ENCODE measurements around the gene SLC2A5.

Gene SLC2A5, protein sequence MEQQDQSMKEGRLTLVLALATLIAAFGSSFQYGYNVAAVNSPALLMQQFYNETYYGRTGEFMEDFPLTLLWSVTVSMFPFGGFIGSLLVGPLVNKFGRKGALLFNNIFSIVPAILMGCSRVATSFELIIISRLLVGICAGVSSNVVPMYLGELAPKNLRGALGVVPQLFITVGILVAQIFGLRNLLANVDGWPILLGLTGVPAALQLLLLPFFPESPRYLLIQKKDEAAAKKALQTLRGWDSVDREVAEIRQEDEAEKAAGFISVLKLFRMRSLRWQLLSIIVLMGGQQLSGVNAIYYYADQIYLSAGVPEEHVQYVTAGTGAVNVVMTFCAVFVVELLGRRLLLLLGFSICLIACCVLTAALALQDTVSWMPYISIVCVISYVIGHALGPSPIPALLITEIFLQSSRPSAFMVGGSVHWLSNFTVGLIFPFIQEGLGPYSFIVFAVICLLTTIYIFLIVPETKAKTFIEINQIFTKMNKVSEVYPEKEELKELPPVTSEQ
- total RNA-seq = 14.3 to 188 (median 40.4) reads per million in 18 experiments

- DNase-seq = peak; percentile 90 to 93
Observed at GRCh38 chr1:9069326-9070100, at the start of gene SLC2A5. Gene SLC2A5, minus strand, starts transcription at chr1:9069635. Its CDS starts 99 bp downstream, at chr1:9069536.

GRCh38 chr1:9118186-9118585 lies 48.8 kb upstream of the SLC2A5 start:
- DNase-seq = no peak

GRCh38 chr1:9115351-9116205 lies 46.1 kb upstream of the SLC2A5 start:
- DNase-seq = peak in 1 of 2 donors; percentile 4

DNA sequence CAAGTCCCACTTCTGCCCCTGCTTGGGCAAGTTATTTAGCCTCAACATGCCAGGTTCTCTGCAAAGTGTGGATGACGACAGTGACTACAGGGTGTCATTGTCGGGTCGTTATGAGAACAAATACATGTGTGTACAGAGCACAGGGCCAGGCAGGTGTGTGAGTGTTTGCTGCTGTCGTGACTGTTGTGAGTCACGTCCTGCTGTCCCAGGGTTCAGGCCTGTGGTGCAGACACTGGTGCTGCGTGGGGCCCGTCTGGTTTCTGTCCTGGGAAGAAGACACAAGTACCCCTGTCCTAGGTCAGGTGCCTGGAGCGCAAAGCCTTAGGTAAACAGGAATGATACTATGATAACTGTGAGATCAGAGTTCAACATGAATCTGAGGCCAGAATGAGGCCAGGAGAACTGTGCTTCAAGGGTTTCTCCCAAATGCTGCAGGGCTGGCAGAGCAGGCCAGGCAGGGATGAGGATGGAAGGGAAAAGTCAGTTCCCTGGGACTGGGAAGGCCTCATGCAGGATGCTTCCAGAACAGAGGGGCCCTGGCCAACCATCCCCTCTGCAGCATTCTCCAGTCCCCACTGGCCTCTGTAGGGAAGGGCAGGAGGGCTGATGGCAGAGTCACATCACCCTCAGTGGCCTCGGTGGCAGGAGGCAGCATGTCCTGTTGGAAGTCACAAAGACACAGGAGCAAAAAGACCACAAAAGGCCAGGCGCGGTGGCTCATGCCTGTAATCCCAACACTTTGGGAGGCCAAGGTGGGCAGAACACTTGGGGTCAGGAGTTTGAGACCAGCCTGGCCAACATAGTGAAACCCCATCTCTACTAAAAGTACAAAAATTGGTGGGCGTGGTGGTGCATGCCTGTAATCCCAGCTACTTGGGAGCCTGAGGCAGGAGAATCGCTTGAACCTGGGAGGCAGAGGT lies 43.8 kb upstream of the SLC2A5 start:
- no peak for DNase-seq

- no peak for DNase-seq
Observed at GRCh38 chr1:9111957-9112356, 42.5 kb upstream of the SLC2A5 start.

DNA sequence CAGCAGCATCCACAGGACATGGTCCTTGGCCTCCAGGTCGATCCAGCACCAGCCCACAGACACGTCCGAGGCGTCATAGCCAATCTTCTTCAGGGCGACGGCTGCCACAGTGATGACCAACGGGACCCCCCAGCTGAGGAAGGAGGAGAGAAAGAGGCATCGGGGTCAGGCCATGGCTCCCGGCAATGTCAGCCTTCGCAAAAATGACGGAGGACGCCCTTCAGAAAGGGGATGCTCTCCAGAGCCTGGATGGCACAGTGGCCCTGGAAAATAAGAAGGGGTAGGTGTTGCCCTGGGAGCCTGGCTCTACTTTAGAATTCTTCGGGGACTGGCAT lies 41.9 kb upstream of the SLC2A5 start:
- no peak for DNase-seq

- peak; percentile 74 to 84 for DNase-seq
Observed at GRCh38 chr1:9110669-9111356, 41.4 kb upstream of the SLC2A5 start.

DNA sequence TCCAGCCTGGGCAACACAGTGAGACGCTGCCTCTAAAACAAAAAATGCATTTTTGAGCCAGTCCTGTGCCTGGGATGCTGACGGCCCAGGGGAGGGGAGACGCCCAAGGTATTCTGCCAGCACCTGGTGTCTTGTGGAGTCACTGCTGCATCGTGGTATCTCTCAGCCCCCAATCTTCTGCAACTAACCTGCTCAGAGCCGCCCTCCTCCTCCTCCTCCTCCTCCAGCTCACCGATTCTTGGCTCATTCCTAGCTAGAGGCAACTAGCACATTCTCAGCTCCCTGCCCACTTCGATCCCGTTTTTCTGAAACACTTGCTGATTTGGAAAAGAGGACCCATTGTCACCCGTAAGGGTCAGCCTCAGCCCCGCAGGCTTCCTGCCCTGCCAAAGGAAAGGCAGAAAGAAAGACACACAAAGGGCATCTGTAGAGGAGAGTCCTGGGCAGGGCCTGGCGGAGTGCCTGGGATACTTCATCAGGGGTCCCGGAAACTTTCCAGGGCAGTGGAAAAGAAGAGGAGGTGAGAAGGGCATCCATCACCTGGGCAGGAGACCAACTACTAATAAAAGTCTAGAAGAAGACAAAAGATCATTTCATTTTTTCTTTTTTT lies 38.7 kb upstream of the SLC2A5 start:
- no peak for DNase-seq

DNA sequence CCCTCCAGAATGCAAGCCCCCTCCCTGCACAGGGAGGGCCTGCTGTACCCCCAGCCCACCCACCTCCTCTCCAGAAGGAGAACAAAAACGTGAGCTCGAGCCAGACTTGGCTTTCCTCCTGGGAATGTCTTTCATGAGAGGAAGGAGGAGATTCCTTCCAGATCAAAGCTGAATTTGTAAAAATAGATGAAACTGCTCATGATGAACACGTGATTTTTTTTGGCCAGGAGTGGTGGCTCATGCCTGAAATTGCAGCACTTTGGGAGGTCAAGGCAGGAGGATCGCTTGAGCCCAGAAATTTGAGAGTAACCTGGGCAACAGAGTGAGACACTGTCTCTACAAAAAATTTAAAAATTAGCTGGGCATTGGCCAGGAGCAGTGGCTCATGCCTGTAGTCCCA lies 37.7 kb upstream of the SLC2A5 start:
- DNase-seq = no peak

DNA sequence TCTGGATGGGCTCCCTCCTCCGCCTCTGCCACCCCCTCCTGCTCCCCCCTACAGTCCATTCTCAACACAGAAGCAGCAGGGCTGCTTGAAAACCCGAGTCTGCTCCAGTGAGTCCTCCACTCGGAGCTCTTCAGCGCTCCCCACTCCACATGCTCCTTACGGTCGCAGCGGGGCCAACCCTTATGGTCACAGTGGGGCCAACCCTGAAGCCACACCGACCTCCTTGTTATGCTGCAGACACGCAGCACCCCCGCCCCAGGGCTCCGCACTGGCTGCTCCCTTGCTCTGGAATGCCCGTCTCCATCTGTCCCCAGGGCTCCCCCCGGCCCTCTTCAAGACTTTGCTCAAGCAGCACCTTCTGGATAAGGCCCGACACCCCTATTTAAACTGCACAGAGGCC lies 36.9 kb upstream of the SLC2A5 start:
- DNase-seq = no peak

GRCh38 chr1:9105336-9105867 lies 36.0 kb upstream of the SLC2A5 start:
- no peak for DNase-seq

- peak; percentile 56 to 77 for DNase-seq
Observed at GRCh38 chr1:9101510-9102146, 32.2 kb upstream of the SLC2A5 start.

- no peak for DNase-seq
Observed at GRCh38 chr1:9100471-9101043, 31.1 kb upstream of the SLC2A5 start.

- no peak for DNase-seq
Observed at GRCh38 chr1:9099555-9099954, 30.1 kb upstream of the SLC2A5 start.

- DNase-seq = no peak
Observed at GRCh38 chr1:9097947-9098705, 28.7 kb upstream of the SLC2A5 start.

- no peak for DNase-seq
Observed at GRCh38 chr1:9095818-9096217, 26.4 kb upstream of the SLC2A5 start.

DNA sequence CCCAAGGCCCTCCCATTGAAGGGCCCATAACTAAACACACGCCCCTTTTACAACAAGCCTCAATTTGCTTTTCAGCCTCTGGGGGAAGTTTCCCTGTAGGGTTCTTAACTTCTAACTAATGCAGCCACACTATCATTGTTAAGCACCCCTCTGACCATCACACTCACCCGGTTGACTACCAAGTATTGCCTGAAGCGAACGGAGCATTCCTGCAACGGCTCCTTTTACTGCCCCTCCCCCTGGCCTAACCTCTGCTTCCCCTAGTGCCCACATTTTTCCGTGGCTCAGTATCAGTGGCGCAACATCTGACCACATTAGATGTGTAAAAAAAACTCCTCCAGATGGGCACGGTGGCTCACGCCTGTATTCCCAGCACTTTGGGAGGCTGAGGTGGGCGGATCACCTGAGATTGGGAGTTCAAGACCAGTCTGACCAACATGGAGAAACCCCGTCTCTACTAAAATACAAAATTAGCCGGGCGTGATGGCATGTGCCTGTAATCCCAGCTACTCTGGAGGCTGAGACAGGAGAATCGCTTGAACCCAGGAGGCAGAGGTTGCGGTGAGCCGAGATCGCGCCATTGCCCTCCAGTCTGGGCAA lies 24.7 kb upstream of the SLC2A5 start:
- peak; percentile 32 to 54 for DNase-seq

GRCh38 chr1:9093581-9093980 lies 24.1 kb upstream of the SLC2A5 start:
- DNase-seq = peak in 1 of 2 donors; percentile 32
